ENCODE measurements around the gene SMG5. TPM values are rescaled to one million over a fixed set of nuclear protein-coding genes. Genes with fewer than 3 reads are reported as not detected.
A peak's percentile ranks its signal among the peaks of the same experiment; 100 is the strongest.
"Not testable (repeated sequence)": the region's sequence is repeated elsewhere in the genome, so short reads cannot be mapped to it uniquely, and the experiment has no call there.

Gene SMG5
- total RNA-seq, 4 donors from 2014 or later, result 52.3 to 96.1 (median 69.4) TPM

- no peak overlapping the region for H3K27ac ChIP-seq (replicated peaks in 1 of 4)
- no peaks in the 10 kb centered on the region for H3K27me3 ChIP-seq
- H3K36me3 ChIP-seq, result peaks cover 9 to 71% (median 54%) of the 10 kb centered on the region in 4 donors
- no peak overlapping the region for H3K4me3 ChIP-seq
- TF ChIP-seq POLR2A (IDR thresholded peaks at IDR 0.05; ENCODE audit: low read depth), result no peak
- TF ChIP-seq EP300 (IDR thresholded peaks at IDR 0.05), result no peak
- no peak for TF ChIP-seq POLR2AphosphoS5 (IDR thresholded peaks at IDR 0.05)
- no peak for TF ChIP-seq CTCF (IDR thresholded peaks at IDR 0.05)
- peaks cover 12 to 25% (median 21%) of the 10 kb centered on the region in 4 donors for H3K4me1 ChIP-seq
- intact Hi-C loops (cut with DNase I), result no loop called here
- WGBS, result 91% methylated on average over 13 of the region's 13 CpGs
- no peak for DNase-seq (ENCODE audit: extremely low spot score)
- H3K9me3 ChIP-seq, result no peaks in the 10 kb centered on the region
Observed at GRCh38 chr1:156221986-156222692, 60.5 kb downstream of the SMG5 start.

GRCh38 chr1:156220226-156220625, 62.4 kb downstream of the SMG5 start:
- 93% methylated on average over 9 of the region's 9 CpGs for WGBS
- peaks cover 9 to 66% (median 48%) of the 10 kb centered on the region in 4 donors for H3K36me3 ChIP-seq
- intact Hi-C loops (cut with DNase I), result no loop called here

DNA sequence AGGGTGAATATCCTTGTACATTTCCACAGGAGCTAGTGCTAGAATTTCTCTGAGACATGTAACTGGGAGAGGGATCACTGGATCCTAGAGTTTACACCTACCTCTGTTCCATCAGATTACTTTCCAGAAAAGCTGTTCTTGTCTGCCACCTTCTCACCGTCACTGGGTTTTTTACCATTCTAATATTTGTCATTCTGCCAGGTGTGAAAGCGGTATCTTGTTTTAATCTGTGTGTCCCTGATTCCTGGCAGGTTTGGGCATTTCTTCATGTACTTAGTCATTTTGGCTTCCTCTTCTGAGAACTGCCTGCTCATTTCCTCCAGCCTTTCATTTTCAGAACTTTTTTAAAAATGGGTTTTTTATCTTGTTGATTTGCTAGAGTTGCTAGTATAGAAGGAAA, 64.8 kb downstream of the SMG5 start:
- Histone ChIP-seq H3K36me3 (peaks cover 0 to 50% (median 41%) of the 10 kb centered on the region in 4 donors), H3K27me3 (no peaks in the 10 kb centered on the region), H3K4me3 (no peak overlapping the region), H3K4me1 (peaks cover 22 to 45% (median 38%) of the 10 kb centered on the region in 4 donors), H3K9me3 (no peaks in the 10 kb centered on the region), H3K27ac (replicated peaks in 1 of 4) (peak overlapping the region; percentile 21 to 73 (median 38))
- 56% methylated on average over 2 of the region's 2 CpGs for WGBS
- TF ChIP-seq CTCF (IDR thresholded peaks at IDR 0.05), result no peak
- no peak for TF ChIP-seq EP300 (IDR thresholded peaks at IDR 0.05)
- no peak for TF ChIP-seq POLR2A (IDR thresholded peaks at IDR 0.05; ENCODE audit: low read depth)
- no peak for TF ChIP-seq POLR2AphosphoS5 (IDR thresholded peaks at IDR 0.05)
- no peak for DNase-seq (ENCODE audit: extremely low spot score)
- intact Hi-C loops (cut with DNase I), result no loop called here

More at GRCh38 chr1:156220226-156220625, 62.4 kb downstream of the SMG5 start:
- TF ChIP-seq CTCF (IDR thresholded peaks at IDR 0.05) (no peak), EP300 (IDR thresholded peaks at IDR 0.05) (no peak), POLR2A (IDR thresholded peaks at IDR 0.05; ENCODE audit: low read depth) (no peak), POLR2AphosphoS5 (IDR thresholded peaks at IDR 0.05) (no peak)
- no peak for DNase-seq (ENCODE audit: extremely low spot score)
- H3K9me3 ChIP-seq, result no peaks in the 10 kb centered on the region
- H3K4me3 ChIP-seq, result no peak overlapping the region
- no peaks in the 10 kb centered on the region for H3K27me3 ChIP-seq
- no peak overlapping the region for H3K27ac ChIP-seq (replicated peaks in 1 of 4)
- peaks cover 7 to 30% (median 25%) of the 10 kb centered on the region in 4 donors for H3K4me1 ChIP-seq

DNA sequence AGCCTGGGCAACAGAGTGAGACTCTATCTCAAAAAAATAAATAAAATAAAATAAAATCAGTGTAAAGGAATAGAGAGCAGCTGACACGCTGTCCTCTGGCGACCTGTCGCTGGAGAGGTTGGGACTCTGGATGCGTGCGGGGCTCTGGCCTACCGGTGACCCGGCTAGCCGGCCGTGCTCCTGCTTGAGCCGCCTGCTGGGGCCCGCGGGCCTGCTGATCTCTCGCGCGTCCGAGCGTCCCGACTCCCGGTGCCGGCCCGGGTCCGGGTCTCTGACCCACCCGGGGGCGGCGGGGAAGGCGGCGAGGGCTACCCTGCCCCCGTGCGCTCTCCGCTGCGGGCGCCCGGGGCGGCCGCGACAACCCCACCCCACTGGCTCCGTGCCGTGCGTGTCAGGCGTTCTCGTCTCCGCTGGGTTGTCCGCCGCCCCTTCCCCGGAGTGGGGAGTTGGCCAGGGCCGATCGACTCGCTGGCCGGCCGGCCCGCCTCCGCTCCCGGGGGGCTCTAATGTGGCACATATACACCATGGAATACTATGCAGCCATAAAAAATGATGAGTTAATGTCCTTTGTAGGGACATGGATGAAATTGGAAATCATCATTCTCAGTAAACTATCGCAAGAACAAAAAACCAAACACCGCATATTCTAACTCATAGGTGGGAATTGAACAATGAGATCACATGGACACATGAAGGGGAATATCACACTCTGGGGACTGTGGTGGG, 66.1 kb downstream of the SMG5 start:
- H3K27me3 ChIP-seq; intact Hi-C loops (cut with DNase I); H3K27ac ChIP-seq (replicated peaks in 1 of 4); DNase-seq (ENCODE audit: extremely low spot score); H3K4me3 ChIP-seq; H3K9me3 ChIP-seq: not testable (repeated sequence)
- WGBS, result 96% methylated on average over 33 of the region's 55 CpGs
- Histone ChIP-seq H3K36me3 (peaks cover 0 to 37% (median 31%) of the 10 kb centered on the region in 4 donors), H3K4me1 (peaks cover 22 to 51% (median 45%) of the 10 kb centered on the region in 4 donors)

Data from esophagus muscularis mucosa (tissue), 4 donors.